ENCODE results near the gene ZNG1F.
"Not testable (repeated sequence)": the region's sequence is repeated elsewhere in the genome, so short reads cannot be mapped to it uniquely, and the experiment has no call there.

ZNG1F gene

DNA sequence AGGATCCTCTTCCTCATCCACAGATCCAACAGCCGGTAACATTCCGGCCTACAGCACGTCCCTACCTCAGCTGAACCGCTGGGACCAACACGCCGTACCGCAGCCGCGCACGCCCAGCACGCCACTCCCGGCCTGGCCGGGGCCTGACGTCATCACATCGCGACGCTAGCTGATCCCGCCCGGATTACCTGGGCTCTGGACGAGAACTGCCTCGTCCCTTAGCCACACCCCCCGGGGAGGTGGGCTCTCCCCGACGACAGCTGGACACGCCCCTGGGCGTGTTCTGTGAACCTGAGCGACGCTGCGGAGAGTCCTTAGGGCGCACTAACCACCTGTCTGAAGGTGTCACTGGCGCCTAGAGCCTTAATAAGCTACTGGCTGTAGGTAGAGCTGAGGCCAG, at the start of gene ZNG1F:
ZNG1F (minus strand) TSS at position 101 of the 400 bp plus-strand sequence; CDS start at position 42, 59 bp downstream.
- DNase-seq (ENCODE audit: low read depth) = not testable (repeated sequence)

DNA sequence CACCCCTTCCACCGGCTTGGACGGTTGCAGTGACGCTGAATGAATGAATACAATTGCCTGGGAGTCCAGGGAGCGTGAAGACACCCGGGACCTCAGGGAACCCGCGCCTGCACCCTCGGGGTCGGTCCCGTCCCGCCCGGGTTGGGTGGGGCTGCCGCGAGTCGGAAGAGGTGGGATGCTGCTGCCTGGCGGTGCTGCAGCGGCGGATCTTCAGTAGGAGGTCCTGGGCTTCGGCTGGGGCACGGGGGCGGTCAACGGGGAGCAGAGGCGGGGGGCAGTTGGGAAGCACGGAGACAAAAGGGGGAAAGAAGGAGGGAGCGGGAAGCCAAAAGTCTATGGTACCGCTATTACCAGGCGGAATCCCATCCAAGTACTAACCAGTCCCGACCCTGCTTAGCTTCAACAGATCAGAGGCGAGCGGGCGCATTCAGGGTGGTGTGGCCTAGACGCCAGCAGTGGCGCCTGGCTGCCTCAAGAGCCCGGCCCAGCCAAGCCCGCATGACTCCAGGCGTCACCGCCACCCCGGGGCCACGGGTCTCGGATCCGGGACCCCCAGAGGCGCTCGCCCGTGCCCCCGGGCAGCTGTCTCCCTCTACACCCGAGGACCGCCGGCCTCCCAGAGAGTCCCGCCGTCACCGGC, 48.1 kb upstream of the ZNG1F start:
- not testable (repeated sequence) for DNase-seq (ENCODE audit: low read depth)

DNA sequence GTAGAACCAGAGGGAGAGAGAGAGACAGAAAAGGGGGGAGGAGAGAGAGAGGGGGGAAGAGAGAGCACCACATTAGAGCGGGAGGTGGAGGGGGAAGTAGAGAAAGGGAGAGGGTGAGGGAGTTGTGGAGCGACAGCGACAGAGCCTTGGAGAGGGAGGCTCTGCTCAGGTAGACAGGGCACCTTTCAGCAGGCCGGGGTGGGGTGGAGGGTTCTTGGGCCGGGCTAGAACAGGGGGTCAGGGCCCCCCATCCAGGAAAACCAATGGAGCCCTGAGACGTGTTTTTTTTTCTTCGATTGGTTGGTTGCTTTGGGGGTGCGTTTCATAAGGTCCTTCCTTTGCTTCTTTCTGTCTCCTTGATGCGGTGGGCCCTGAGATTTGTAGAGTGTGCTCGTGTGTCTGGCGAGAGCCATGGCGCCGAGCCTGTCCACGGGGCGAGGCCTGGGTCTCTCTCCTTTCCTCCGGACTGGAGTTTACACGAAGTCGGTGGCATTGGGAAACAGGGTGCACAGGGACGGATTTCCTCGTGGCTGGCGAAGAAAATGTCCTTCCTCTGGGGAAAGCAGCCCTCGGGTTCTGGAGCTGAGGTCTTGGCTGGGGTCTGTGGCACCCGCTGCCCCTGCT, 47.5 kb upstream of the ZNG1F start:
- DNase-seq (ENCODE audit: low read depth) = not testable (repeated sequence)

DNA sequence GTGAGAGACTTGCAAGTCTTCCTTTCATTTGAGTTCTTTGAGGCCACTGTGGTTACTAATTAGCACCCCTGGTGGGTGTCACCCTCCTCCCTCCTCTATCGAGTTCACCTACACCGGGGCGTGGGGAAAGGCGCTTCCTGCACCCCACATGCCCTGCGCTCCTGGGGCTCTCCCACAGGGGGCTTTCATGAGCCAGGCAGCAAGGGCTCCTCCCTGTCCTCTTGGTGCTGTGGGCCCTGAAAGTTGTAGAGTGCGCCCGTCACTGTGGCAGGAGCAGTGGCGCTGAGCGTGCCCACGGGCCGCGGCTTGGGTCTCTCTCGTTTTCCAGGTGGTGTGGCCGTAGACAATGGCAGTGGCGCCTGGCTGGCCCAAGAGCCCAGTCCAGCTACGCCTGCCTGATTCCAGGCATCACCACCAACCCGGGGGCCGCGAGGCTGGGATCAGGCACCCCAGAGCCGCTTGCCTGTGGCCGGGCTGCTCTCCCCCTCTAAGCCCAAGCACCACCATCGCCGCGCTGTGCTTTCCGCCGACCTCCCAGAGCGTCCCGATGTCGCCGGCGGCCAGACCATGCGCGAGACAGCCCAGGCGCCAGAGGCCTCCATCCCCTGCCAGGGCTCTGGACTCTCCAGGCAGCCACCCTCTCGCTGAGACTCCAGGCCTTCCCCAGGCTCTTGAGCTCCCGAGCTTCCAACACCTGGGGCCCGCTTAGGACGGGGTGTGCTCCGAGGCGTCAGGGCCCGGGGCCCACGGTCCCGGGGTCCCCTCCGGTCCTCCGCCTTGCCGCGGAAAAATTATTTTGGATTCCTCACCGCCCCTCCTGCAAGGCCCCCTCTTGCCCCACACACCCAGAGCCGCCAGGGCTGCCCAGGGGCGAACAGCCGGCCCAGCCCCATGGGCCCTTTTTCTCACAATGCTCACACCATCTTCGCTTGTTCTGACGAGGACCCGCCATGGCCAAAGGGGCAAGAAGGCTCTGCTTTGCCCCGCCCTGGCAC, 46.0 kb upstream of the ZNG1F start:
- not testable (repeated sequence) for DNase-seq (ENCODE audit: low read depth)

DNA sequence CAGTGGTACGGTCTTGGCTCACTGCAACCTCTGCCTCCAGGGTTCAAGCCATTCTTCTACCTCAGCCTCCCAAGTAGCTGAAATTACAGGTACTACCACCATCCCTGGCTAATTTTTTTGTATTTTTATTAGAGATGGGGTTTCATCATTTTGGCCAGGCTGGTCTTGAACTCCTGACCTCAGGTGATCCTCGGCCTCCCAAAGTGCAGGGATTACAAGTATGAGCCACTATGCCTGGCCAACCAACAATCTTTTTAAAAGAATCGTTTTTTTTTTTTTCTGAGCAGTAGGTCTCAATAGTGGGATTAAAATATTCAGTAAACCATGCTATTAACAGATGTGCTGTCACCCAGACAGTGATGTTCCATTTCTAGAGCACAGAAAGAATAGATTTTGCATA, 45.1 kb upstream of the ZNG1F start:
- DNase-seq (ENCODE audit: low read depth) = not testable (repeated sequence)

DNA sequence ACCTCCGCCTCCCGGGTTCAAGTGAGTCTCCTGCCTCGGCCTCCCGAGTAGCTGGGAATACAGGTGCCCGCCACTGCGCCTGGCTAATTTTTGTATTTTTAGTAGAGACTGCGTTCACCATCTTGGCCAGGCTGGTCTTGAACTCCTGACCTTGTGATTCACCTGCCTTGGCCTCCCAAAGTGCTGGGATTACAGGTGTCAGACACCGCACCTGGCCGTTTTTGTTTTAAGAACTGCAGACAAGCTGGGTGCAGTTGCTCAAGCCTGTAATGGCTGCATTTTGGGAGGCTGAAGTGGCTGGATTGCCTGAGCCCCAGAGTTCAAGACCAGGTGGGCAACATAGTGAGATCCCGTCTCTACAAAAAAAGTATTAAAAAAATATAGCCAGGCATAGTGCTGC, 43.2 kb upstream of the ZNG1F start:
- not testable (repeated sequence) for DNase-seq (ENCODE audit: low read depth)

DNA sequence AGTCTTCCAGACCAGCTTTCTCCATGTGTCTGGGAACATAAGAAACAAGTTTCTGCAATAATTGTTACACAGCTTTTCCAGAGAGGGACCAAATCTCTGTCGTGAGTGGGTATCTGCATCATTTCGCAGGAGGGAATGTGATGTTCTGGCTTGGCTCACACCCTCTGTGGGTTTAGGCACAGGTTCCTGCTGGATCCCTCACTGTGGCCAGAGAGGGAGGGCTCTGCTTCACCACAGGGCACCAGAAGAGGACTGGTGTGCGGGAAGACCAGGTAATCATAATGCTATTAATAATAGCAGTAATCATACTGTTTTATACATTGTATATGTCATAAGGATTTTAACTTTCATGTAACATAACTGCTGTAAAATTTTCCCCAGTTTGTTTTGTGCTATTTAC, 41.3 kb upstream of the ZNG1F start:
- not testable (repeated sequence) for DNase-seq (ENCODE audit: low read depth)

DNA sequence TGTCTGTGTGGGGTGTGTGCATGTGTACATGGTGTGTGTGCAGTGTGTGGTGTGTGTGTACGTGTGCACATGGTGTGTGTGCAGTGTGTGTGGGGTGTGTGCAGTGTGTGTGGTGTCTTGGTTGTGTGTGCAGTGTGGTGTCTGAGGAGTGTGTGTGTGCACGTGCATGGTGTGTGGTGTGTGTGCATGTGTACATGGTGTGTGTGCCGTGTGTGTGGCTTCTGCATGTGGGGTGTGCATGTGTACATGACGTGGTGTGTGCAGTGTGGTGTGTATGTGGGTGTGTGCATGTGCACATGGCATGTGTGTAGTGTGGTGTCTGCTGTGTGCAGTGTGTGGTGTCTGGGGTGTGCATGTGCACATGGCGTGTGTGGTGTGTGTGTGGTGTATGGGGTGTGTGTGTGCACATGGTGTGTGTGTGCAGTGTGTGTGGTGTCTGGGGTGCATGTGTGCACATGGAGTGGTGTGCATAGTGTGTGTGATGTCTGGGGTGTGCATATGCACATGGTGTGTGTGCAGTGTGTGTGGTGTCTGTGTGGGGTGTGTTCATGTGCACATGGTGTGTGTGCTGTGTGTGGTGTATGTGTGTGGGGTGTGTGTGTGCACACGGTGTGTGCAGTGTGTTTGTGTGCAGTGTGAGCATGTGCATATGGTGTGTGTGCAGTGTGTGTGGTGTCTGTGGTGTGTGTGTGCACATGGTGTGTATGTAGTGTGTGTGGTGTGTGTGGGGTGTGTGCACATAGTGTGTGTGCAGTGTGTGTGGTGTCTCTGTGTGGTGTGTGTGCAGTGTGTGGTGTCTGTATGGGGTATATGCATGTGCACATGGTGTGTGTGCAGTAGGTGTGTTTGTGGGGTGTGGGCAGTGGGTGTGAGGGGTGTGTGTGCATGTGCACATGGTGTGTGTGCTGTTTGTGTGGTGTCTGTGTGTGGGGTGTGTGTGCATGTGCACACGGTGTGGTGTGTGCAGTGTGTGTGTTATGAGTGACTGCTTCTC, 40.6 kb upstream of the ZNG1F start:
- DNase-seq (ENCODE audit: low read depth) = no peak

DNA sequence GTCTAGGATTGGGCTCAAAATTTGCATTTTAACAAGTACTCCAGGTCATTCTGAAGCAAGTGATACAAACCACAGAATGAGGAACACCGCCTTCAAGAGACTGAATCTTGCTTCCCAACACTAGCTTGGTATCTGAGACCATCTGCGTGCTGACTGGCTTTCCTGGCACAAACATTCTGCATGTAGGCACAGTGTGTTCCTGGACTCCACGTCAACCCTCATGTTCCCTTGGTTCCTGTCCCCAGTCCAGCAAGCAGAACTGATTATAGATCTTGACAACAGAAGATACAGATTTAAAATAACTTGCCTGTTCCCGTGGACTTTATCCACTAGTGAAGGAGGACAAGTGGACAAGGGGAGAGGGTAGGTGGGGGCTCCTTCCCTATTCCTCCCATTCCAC, 30.7 kb upstream of the ZNG1F start:
- not testable (repeated sequence) for DNase-seq (ENCODE audit: low read depth)

DNA sequence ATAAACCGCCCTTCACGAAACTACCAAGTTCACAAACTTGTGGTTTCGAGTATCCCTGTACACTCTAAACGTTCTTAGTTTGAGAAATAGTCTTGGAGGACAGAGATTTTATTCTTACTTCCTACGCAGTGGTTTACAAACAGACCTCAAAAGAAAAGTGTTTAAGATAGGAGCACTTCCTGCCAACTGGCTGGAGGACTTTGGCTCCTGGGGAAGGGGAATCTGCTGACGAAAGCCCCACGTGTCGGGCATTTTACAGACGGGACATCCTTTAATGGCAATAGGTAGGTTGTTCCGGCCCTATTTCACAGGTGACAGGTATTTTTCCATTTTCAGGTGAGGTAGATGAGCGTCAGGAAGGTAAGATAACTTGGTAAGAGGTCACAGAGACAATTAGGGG, 678 bp downstream of the ZNG1F start:
- DNase-seq (ENCODE audit: low read depth) = not testable (repeated sequence)

DNA sequence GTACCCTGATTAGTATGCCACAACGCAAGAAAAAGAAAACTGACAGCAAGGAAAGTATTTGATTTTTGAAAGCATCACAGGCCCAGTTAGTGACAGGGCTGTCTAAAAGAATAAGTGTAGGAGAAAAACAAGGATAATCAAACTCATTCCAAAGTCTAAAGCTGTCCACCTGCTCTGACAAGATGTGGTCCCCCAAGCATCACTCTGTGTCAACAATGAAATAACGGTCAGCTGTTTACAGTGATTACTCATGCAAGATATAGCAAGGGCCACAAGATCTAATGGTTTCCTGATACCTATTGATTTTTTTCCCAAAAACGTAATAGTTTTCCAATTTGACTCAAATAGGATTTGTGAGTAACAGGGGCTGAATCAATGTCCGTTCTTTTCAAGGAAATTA, 14.1 kb downstream of the ZNG1F start:
- DNase-seq (ENCODE audit: low read depth) = not testable (repeated sequence)

DNA sequence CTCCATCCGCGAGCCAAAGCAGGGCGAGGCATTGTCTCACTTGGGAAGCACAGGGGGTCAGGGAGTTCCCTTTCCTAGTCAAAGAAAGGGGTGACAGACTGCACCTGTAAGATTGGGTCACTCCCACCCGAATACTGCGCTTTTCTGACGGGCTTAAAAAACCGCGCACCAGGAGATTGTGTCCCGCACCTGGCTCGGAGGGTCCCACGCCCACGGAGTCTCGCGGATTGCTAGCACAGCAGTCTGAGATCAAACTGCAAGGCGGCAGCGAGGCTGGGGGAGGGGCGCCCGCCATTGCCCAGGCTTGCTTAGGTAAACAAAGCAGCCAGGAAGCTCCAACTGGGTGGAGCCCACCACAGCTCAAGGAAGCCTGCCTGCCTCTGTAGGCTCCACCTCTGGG, 39.0 kb downstream of the ZNG1F start:
- DNase-seq (ENCODE audit: low read depth) = not testable (repeated sequence)

DNA sequence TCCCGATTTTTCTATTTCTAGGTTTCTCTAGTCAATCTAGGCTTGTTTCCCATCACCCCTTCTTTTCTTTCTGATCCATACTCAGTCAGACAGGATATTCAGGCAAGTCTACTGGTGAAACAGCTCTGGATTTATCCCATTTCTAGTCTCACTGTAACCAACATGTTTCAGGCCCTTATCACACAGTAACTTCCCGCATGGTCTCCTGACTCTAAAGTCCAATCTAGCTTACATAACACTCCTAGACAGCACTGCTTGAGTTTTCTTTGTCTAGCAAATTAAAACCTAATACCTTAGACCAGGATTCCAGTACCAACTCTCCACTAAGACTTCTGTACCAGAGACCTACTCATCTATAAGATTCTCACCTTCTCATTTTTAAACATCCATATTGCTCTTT, 47.2 kb downstream of the ZNG1F start:
- not testable (repeated sequence) for DNase-seq (ENCODE audit: low read depth)

DNA sequence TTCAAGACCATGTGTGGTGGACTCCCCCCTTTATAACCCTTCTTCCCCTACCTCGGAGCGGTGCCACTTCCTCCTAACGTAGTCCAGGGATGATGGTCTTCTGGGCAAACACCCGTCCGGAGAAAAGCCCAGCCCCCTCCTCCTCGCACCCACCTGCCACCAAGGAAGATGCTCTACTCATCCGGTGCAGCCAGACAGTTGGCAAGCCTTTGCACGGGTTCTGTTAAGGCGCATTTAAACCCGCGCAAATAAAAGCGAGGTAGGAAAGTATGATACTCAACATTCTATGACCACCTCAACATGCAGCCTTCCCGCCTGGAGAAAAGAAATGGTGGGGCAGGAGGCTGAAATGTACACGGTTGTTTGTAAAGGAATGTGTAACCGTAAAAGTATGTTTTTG, 60.5 kb downstream of the ZNG1F start, which contains the start of gene FOXD4L6:
FOXD4L6 (minus strand) TSS at position 101 of the 400 bp plus-strand sequence. CDS start 298 bp downstream, outside the sequence.
- DNase-seq (ENCODE audit: low read depth) = not testable (repeated sequence)

DNA sequence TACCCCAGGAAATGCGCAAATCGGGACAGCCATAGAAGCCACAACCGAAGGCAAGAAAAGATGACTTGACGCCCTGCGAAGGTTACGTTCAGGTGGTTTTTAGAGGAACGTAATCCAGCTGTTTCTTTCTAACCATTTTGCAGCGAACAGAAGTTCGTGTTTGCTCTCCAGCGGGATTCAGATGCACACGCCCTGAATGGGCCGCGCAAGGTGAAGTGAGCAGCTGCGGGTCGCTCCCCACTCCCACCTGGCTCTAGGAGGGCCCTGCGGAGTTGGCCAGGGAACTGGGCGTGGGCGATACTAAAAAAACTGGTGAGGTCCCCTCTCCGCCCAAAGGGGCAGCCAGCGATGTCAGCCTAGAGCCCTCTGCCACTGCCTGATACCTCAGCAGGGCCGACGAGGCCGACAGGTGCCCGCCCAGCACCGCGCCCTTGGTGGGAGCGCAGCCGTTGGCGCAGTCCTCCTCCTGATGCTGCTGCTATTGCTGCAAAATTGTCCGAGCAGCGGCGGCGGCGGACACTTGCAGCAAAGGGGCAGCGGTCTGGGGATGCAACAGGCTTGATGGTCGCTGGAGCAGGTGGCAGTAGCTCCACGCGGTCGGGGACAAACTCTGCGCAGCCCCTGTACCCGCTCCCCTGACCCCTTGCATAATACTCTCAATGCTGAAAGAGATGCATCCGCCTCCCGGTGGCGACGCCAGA, 62.2 kb downstream of the ZNG1F start:
- not testable (repeated sequence) for DNase-seq (ENCODE audit: low read depth)

DNA sequence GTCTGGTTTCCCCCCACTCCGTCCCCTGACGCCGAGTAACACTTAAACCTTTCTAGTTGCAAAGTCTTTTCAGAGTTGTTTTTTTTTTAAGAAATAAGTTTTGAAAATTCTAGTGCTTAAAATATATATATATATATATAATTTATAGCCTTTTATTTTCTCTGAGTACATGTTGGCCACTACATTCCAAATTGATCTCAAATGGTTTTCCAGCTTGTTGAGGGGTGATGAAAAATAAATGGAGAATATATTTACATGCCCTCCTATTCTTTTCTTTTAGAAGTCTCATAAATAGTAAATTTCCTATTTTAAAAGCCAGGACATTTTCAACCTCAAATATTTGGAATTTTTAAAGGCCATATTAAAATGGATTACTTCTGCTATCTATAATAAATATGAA, 63.2 kb downstream of the ZNG1F start:
- not testable (repeated sequence) for DNase-seq (ENCODE audit: low read depth)

DNA sequence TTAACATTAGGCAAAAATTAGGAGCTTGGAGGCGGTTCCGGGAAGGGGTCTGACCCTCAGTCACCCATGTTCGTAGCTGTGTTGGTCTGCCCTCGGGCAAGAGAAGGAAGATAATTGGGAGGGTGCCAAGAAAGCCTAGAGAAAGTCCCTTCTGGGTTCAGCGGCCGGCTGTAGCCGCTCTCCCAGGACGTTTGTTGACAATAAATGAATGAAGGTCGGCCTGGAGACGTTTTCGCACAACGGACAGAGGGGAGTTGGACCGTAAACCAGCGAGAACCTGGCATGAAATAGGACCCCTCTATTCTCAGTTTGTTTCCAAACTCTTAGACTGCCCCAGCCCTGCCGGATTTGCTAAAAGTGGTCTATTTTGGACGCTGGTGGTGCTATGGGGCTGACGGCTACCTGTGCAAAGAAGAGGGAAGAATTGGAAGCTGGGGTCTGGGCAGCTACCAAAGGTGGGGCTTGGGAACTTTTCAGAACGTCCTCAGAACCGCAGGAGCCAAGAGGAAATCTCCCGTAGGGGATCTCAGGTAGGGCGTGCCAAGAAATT, 63.9 kb downstream of the ZNG1F start:
- not testable (repeated sequence) for DNase-seq (ENCODE audit: low read depth)

DNA sequence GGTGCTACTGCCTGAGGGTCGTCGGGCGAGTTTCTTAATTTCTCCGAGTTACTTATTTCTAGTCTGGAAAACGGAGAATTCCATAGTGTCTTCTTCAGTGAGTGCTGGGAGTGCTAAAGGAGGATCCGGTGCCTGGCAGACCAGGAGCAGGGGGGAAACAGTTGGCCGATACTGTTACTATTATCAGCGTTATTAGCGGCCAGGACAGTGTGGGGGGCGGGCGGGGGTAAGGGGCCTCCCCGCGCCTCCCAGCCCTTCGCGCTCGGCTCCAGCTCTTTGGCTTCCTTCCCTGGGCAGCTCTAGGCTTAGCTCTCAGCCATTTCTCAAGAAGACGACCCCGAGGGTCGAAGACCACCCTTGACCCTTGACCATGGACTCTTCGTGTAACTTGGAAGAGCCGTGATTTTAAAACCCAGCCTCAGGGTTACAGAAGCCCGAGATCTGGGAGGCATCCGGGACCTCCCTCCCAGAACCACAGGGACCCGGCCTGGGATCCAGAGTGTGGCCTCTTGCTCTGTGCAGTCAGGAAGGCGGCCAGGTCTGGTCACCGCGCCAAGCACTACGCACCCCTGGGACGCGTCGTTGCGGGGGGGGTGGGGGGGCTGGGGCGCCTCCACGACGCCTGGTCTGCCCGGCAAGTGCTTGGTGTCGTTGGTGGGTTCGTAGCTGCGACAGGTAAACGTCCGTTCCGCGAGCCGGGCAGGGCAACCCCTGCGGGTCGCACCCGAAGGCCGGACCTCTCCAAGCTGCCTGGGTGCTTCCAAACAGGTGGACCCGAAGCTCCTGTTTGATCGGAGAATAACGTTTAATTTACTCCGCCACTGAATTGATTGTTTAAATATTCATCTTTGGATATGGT, 64.6 kb downstream of the ZNG1F start:
- DNase-seq (ENCODE audit: low read depth) = not testable (repeated sequence)

DNA sequence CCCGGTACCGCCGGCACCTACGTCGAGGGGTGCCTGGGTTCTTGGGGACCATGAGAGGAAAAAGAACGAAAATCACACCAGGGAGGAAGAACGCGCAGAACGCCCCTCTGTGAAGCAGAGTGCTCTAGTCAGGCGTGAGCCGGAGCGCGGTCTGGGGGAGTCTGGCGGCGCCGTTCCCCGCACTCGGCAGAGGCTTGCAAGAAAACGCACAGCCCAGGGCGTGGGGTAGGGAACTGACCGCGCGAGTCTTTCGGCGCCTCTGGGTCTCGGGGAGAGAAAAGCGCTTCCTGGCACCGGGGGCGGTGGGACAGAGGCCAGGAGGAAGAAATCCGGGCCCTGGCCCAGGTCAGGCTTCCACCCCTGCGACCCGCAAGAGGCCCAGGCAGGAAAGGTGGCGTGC, 65.3 kb downstream of the ZNG1F start:
- not testable (repeated sequence) for DNase-seq (ENCODE audit: low read depth)
